Liver (tissue), 9 donors: ENCODE results near the gene ABLIM3. TPM values are rescaled to one million over a fixed set of nuclear protein-coding genes. Genes with fewer than 3 reads are reported as not detected.

Experiments
- DNase-seq: peaks from one replicate; pipeline ENCODE4 v3.0.0-alpha.2; 2017; ENCODE audit warnings: low spot score
- H3K27ac ChIP-seq, 2 donors: one replicate each; pipeline ENCODE4 v1.7.0; 2013; ENCODE audit warnings: inconsistent platforms in 2 of 2, low read length in 2 of 2, control low read depth in 1 of 2, low read depth in 1 of 2, mild to moderate bottlenecking in 1 of 2
- H3K27me3 ChIP-seq, 4 donors: one replicate each; pipeline versions ENCODE4 v1.6.1 to v1.7.0; 2013; ENCODE audit warnings: low read length in 3 of 4, inconsistent platforms in 1 of 4, mild to moderate bottlenecking in 1 of 4, moderate library complexity in 1 of 4; ENCODE audit not compliant: control insufficient read depth in 4 of 4, insufficient read depth in 4 of 4
- H3K36me3 ChIP-seq, 4 donors: one replicate each; pipeline versions ENCODE4 v1.6.1 to v1.7.0; 2013; ENCODE audit warnings: low read length in 3 of 4, mild to moderate bottlenecking in 3 of 4, low read depth in 1 of 4, moderate library complexity in 1 of 4; ENCODE audit not compliant: control insufficient read depth in 4 of 4, insufficient read depth in 3 of 4
- H3K4me1 ChIP-seq, 4 donors: one replicate each; pipeline versions ENCODE4 v1.6.1 to v1.7.0; 2013; ENCODE audit warnings: low read length in 3 of 4, mild to moderate bottlenecking in 3 of 4, moderate library complexity in 1 of 4; ENCODE audit not compliant: control insufficient read depth in 4 of 4, insufficient read depth in 4 of 4
- H3K4me3 ChIP-seq, 3 donors: one replicate each; pipeline versions ENCODE4 v1.6.1 to v1.7.0; 2013; ENCODE audit warnings: low read length in 3 of 3, control low read depth in 1 of 3, low read depth in 1 of 3, mild to moderate bottlenecking in 1 of 3
- H3K9ac ChIP-seq, 2 donors: one replicate each; pipeline ENCODE4 v1.7.0; 2013; ENCODE audit warnings: low read length in 2 of 2, mild to moderate bottlenecking in 2 of 2, moderate library complexity in 2 of 2, control low read depth in 1 of 2, low read depth in 1 of 2
- H3K9me3 ChIP-seq, 4 donors: one replicate each; pipeline versions ENCODE4 v1.6.1 to v1.7.0; 2013; ENCODE audit warnings: low read length in 3 of 4; ENCODE audit not compliant: control insufficient read depth in 4 of 4
- ATF3 ChIP-seq: IDR thresholded peaks from 2 replicates; pipeline ENCODE4 v1.6.1; 2016; ENCODE audit warnings: antibody characterized with exemption
- CTCF ChIP-seq: fragments of 150-350 bp; IDR thresholded peaks from 2 replicates; pipeline ENCODE4 v1.5.1; 2017; ENCODE audit warnings: improper control_type of control experiment, low read depth, low read length; ENCODE audit not compliant: missing input control
- FOXA1 ChIP-seq: IDR thresholded peaks from 2 replicates; pipeline ENCODE4 v1.6.1; 2016; ENCODE audit warnings: antibody characterized with exemption
- FOXA2 ChIP-seq: IDR thresholded peaks from 2 replicates; pipeline ENCODE4 v1.6.1; 2016; ENCODE audit warnings: antibody characterized with exemption
- GABPA ChIP-seq, 2 donors: IDR thresholded peaks in 1 of 2; conservative IDR thresholded peaks in 1 of 2; 2 replicates each; pipeline ENCODE4 v1.6.1; 2016; ENCODE audit warnings: antibody characterized with exemption in 2 of 2, mild to moderate bottlenecking in 1 of 2, moderate library complexity in 1 of 2
- HNF4A ChIP-seq, 2 donors: conservative IDR thresholded peaks; 2 replicates each; pipeline ENCODE4 v1.6.1; 2016; ENCODE audit warnings: antibody characterized with exemption in 2 of 2, mild to moderate bottlenecking in 2 of 2
- HNF4G ChIP-seq: IDR thresholded peaks from 2 replicates; pipeline ENCODE4 v1.6.1; 2016; ENCODE audit warnings: antibody characterized with exemption
- MAX ChIP-seq: IDR thresholded peaks from 2 replicates; pipeline ENCODE4 v1.6.1; 2016; ENCODE audit warnings: antibody characterized with exemption
- NR2F2 ChIP-seq: IDR thresholded peaks from 2 replicates; pipeline ENCODE4 v1.6.1; 2016; ENCODE audit warnings: antibody characterized with exemption
- RAD21 ChIP-seq, 2 donors: IDR thresholded peaks; 2 replicates each; pipeline ENCODE4 v1.6.1; 2016; ENCODE audit warnings: antibody characterized with exemption in 2 of 2, mild to moderate bottlenecking in 2 of 2
- RXRA ChIP-seq, 2 donors: IDR thresholded peaks; 2 replicates each; pipeline ENCODE4 v1.6.1; 2017 to 2018; ENCODE audit warnings: antibody characterized with exemption in 2 of 2, mild to moderate bottlenecking in 1 of 2
- SP1 ChIP-seq: IDR thresholded peaks from 2 replicates; pipeline ENCODE4 v1.6.1; 2018; ENCODE audit warnings: antibody characterized with exemption, mild to moderate bottlenecking
- TAF1 ChIP-seq: conservative IDR thresholded peaks from 2 replicates; pipeline ENCODE4 v1.6.1; 2016; ENCODE audit warnings: antibody characterized with exemption, mild to moderate bottlenecking
- YY1 ChIP-seq: IDR thresholded peaks from 2 replicates; pipeline ENCODE4 v1.6.1; 2016; ENCODE audit warnings: antibody characterized with exemption, mild to moderate bottlenecking
- WGBS: extraction: QIAGEN DNeasy Blood & Tissue Kit; methylation state at CpG from one replicate; pipeline ENCODE4 v1.1.7; 2013; 5-methylcytosine and 5-hydroxymethylcytosine counted together
- polyA plus RNA-seq, 2 donors: library from polyadenylated mRNA; stranded (reverse) in 1 of 2; unstranded in 1 of 2; fragments of 200-250 nt in 1 of 2; fragments of >200 nt in 1 of 2; fragmentation: Nextera tagmentation in 1 of 2; extraction: Ambion mirVana in 1 of 2; gene quantifications; one replicate each; pipeline versions ENCODE4 v1.2.1 to v1.2.3, GENCODE V29; 2013 to 2015
- total RNA-seq, 2 donors: library from RNA; depleted of rRNA; stranded (reverse); fragments of >200 nt; gene quantifications; one replicate each; pipeline ENCODE4 v1.2.3, GENCODE V29; 2014
- donor health status: healthy.
- donor health status: healthy.
- donor health status: healthy.
- donor health status: healthy.
- donor health status: healthy.

Gene ABLIM3
- total and polyA plus RNA-seq, 4 donors: 6.8 to 131 (median 43.1) TPM

GRCh38 chr5:149302641-149303040, 161.3 kb downstream of the ABLIM3 start (continued):
- no peak for TF ChIP-seq CTCF
- no peak for TF ChIP-seq HNF4G
- no peak for TF ChIP-seq FOXA1
- TF ChIP-seq TAF1: no peak
- no peak for TF ChIP-seq RAD21 (IDR thresholded peaks at IDR 0.05)

GRCh38 chr5:149303210-149303609, 161.9 kb downstream of the ABLIM3 start:
- 83% methylated on average over 4 of the region's 4 CpGs for WGBS
- TF ChIP-seq FOXA2: no peak
- no peak for TF ChIP-seq TAF1
- no peak for TF ChIP-seq RAD21 (IDR thresholded peaks at IDR 0.05)
- no peak for TF ChIP-seq RXRA (IDR thresholded peaks at IDR 0.05)
- no peak for TF ChIP-seq ATF3
- TF ChIP-seq SP1: no peak
- no peak for TF ChIP-seq MAX
- no peak for TF ChIP-seq HNF4A (conservative IDR thresholded peaks at IDR 0.05)
- TF ChIP-seq FOXA1: no peak
- no peak for TF ChIP-seq GABPA (IDR thresholded peaks at IDR 0.05 in 1 of 2, conservative IDR thresholded peaks at IDR 0.05 in 1 of 2)
- TF ChIP-seq YY1: no peak
- H3K4me1 ChIP-seq: peaks cover 0 to 5% (median 2%) of the 10 kb centered on the region in 4 donors
- H3K4me3 ChIP-seq: no peak overlapping the region
- DNase-seq: no peak
- no peak overlapping the region for H3K27ac ChIP-seq
- no peaks in the 10 kb centered on the region for H3K36me3 ChIP-seq
- H3K27me3 ChIP-seq: no peaks in the 10 kb centered on the region
- H3K9ac ChIP-seq: no peak overlapping the region
- H3K9me3 ChIP-seq: no peaks in the 10 kb centered on the region

- no peaks in the 10 kb centered on the region for H3K36me3 ChIP-seq
- H3K9me3 ChIP-seq: no peaks in the 10 kb centered on the region
- H3K27me3 ChIP-seq: no peaks in the 10 kb centered on the region
- WGBS: 86% methylated on average over 11 of the region's 11 CpGs
- no peak overlapping the region for H3K4me3 ChIP-seq
- no peak for TF ChIP-seq SP1
- TF ChIP-seq RAD21 (IDR thresholded peaks at IDR 0.05): no peak
- no peak for DNase-seq
- H3K4me1 ChIP-seq: peaks cover 0 to 3% (median 0%) of the 10 kb centered on the region in 4 donors
- no peak overlapping the region for H3K9ac ChIP-seq
- no peak overlapping the region for H3K27ac ChIP-seq
Measured at GRCh38 chr5:149304195-149305078, 163.1 kb downstream of the ABLIM3 start.

GRCh38 chr5:149309354-149309753, 168.1 kb downstream of the ABLIM3 start:
- Histone ChIP-seq H3K27ac (no peak overlapping the region), H3K9me3 (no peaks in the 10 kb centered on the region), H3K27me3 (no peaks in the 10 kb centered on the region), H3K4me3 (no peak overlapping the region), H3K36me3 (no peaks in the 10 kb centered on the region), H3K9ac (no peak overlapping the region), H3K4me1 (no peaks in the 10 kb centered on the region)
- 84% methylated on average over 6 of the region's 6 CpGs for WGBS
- DNase-seq: no peak
- no peak for TF ChIP-seq YY1
- no peak for TF ChIP-seq ATF3
- no peak for TF ChIP-seq GABPA (IDR thresholded peaks at IDR 0.05 in 1 of 2, conservative IDR thresholded peaks at IDR 0.05 in 1 of 2)
- TF ChIP-seq NR2F2: no peak
